Fibroblast of pulmonary artery (primary cell): ENCODE measurements around the gene CA5A.
"Not testable (repeated sequence)": the region's sequence is repeated elsewhere in the genome, so short reads cannot be mapped to it uniquely, and the experiment has no call there.

Source experiments
- DNase-seq: peaks from one replicate; pipeline ENCODE4 v3.0.0-alpha.2; 2010; ENCODE audit warnings: low read depth
- H3K4me3 ChIP-seq: replicated peaks from 2 replicates; pipeline ENCODE4 v1.5.1; 2011; ENCODE audit warnings: low read depth, mild to moderate bottlenecking, control low read depth, low read length, moderate library complexity
- TF ChIP-seq, protein P1 (sequence below): IDR thresholded peaks from 2 replicates; pipeline ENCODE4 v1.5.1; 2011; ENCODE audit warnings: mild to moderate bottlenecking, control low read depth, low read length, inconsistent platforms; ENCODE audit errors: missing control alignments

CA5A gene

GRCh38 chr16:87882436-87883019, 53.8 kb downstream of the CA5A start:
- TF ChIP-seq, protein P1, sequence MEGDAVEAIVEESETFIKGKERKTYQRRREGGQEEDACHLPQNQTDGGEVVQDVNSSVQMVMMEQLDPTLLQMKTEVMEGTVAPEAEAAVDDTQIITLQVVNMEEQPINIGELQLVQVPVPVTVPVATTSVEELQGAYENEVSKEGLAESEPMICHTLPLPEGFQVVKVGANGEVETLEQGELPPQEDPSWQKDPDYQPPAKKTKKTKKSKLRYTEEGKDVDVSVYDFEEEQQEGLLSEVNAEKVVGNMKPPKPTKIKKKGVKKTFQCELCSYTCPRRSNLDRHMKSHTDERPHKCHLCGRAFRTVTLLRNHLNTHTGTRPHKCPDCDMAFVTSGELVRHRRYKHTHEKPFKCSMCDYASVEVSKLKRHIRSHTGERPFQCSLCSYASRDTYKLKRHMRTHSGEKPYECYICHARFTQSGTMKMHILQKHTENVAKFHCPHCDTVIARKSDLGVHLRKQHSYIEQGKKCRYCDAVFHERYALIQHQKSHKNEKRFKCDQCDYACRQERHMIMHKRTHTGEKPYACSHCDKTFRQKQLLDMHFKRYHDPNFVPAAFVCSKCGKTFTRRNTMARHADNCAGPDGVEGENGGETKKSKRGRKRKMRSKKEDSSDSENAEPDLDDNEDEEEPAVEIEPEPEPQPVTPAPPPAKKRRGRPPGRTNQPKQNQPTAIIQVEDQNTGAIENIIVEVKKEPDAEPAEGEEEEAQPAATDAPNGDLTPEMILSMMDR = no peak
- DNase-seq = no peak
- H3K4me3 ChIP-seq = no peak overlapping the region

GRCh38 chr16:87881324-87882200, 54.8 kb downstream of the CA5A start:
- no peak for DNase-seq
- TF ChIP-seq, protein P1 = no peak
- no peak overlapping the region for H3K4me3 ChIP-seq

- TF ChIP-seq, protein P1 = no peak
- no peak overlapping the region for H3K4me3 ChIP-seq
- no peak for DNase-seq
Observed at GRCh38 chr16:87880117-87880696, 56.1 kb downstream of the CA5A start.

- DNase-seq, H3K4me3 ChIP-seq: not testable (repeated sequence)
Observed at GRCh38 chr16:87879411-87880013, 56.8 kb downstream of the CA5A start.

- no peak for DNase-seq
- TF ChIP-seq, protein P1 = no peak
- H3K4me3 ChIP-seq = no peak overlapping the region
Observed at GRCh38 chr16:87878704-87879103, 57.6 kb downstream of the CA5A start.

DNA sequence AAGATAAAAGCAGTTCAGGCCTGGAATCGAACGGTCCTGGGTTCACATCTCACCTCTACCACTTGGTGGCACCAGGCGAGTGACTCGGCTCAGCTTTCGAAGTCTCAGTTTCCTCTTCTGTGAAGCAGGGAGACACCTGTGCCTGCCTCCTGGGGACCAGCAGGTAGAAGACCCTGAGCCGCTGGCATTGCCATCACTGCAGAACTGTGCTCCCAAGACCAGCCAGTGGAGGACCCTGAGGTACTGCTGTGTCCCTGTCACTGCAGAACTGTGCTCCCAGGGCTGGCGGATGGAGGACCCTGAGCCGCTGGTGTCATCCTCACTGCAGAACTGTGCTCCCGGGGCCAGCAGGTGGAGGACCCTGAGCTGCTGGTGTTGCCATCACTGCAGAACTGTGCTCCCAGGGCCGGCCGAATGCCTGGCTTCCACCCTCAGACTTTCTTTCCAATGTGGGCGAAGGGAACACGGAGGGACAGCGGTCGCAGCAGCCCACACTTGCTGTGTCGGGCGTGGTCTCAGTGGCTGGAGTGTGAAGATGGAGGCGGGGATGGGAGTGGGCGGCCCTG, 58.3 kb downstream of the CA5A start:
- no peak for DNase-seq
- TF ChIP-seq, protein P1 = peak; percentile 11
- no peak overlapping the region for H3K4me3 ChIP-seq
